Adrenal gland (tissue), 12 donors: ENCODE data around the gene DZIP1L. TPM values are rescaled to one million over a fixed set of nuclear protein-coding genes. Genes with fewer than 3 reads are reported as not detected.

ENCODE experiments used
- DNase-seq, 7 donors: peaks; one replicate each; pipeline ENCODE4 v3.0.0-alpha.2; 2019 to 2020
- H3K27ac ChIP-seq, 5 donors: fragments of 200-600 bp; sonication (generic) in 4 of 5; 1 replicate in 3 of 5; 2 replicates in 2 of 5; pipeline versions ENCODE4 v1.5.1 to v1.8.0; 2016 to 2020; ENCODE audit warnings: mild to moderate bottlenecking in 1 of 5
- H3K27me3 ChIP-seq: fragments of 200-600 bp; 2 replicates; pipeline ENCODE4 v1.8.0; 2021
- H3K36me3 ChIP-seq, 2 donors: fragments of 200-600 bp; replicated peaks in 1 of 2; 1 replicate in 1 of 2; 2 replicates in 1 of 2; pipeline versions ENCODE4 v1.5.1 to v1.8.0; 2018 to 2022
- H3K4me1 ChIP-seq, 2 donors: fragments of 200-600 bp; replicated peaks in 1 of 2; 1 replicate in 1 of 2; 2 replicates in 1 of 2; pipeline versions ENCODE4 v1.5.1 to v1.8.0; 2018 to 2021
- H3K4me3 ChIP-seq, 4 donors: fragments of 200-600 bp; sonication (generic) in 3 of 4; one replicate each; pipeline ENCODE4 v1.5.1; 2016 to 2018
- H3K9me3 ChIP-seq, 3 donors: fragments of 200-600 bp; sonication (generic) in 1 of 3; replicated peaks in 1 of 3; 1 replicate in 2 of 3; 2 replicates in 1 of 3; pipeline versions ENCODE4 v1.5.1 to v1.8.0; 2016 to 2021
- POLR2A ChIP-seq, 2 donors: fragments of 450-650 bp; IDR thresholded peaks; one replicate each; pipeline ENCODE4 v1.6.1; 2017; ENCODE audit warnings: antibody characterized with exemption in 2 of 2, mild to moderate bottlenecking in 2 of 2, moderate library complexity in 1 of 2
- WGBS, 4 donors: extraction: QIAGEN DNeasy Blood & Tissue Kit in 2 of 4; methylation state at CpG; one replicate each; pipeline versions ENCODE4 v1.1.5 to v1.1.7; 2013 to 2017; 5-methylcytosine and 5-hydroxymethylcytosine counted together
- intact Hi-C, 2 donors: fragments of 100-400 bp; cut with DNase I; formaldehyde crosslinking; loops; one replicate each; pipeline versions ENCODE4 v1.14.1 to v1.15.0; 2022 to 2023
- polyA plus RNA-seq, 3 donors: library from polyadenylated mRNA; stranded (reverse); fragments of 200-250 nt in 2 of 3; fragments of 350-450 nt in 1 of 3; fragmentation: Illumina TruSeq in 1 of 3; extraction: RNeasy Lipid Tissue Mini Kit (QIAGEN cat#74804) in 1 of 3; gene quantifications; one replicate each; pipeline ENCODE4 v1.2.3, GENCODE V29; 2013 to 2014
- total RNA-seq, 9 donors: library from RNA; depleted of rRNA in 4 of 9; stranded (reverse); fragments of >200 nt in 4 of 9; fragments of 120-200 nt in 1 of 9; fragmentation: NEBNext Ultra II Directional in 1 of 9; extraction: Animal tissue kit (Norgen Biotek cat#: 25700) in 1 of 9; gene quantifications; one replicate each; pipeline versions ENCODE4 v1.1.0 to v1.2.4, GENCODE V29; 2013 to 2023
- TF ChIP-seq, protein P1 (sequence below), 6 experiments: fragments of 450-650 bp in 4 of 6; fragments of 200-600 bp in 2 of 6; sonication (generic) in 1 of 6; IDR thresholded peaks; 1 replicate in 5 of 6; 2 replicates in 1 of 6; pipeline versions ENCODE4 v1.5.1 to v1.8.0; 2016 to 2021; ENCODE audit warnings: antibody characterized with exemption in 6 of 6, mild to moderate bottlenecking in 2 of 6, moderate library complexity in 1 of 6
- donor health status: healthy with polysubstance abuse.
- donor health status: Bipolar disorder and iron deficiency.
- donor health status: DM: yes; HTN: yes; CAD: no.
- donor health status: DM: no; HTN: no; CAD: no.
- donor health status: DM: no; HTN: no; CAD: no.
- donor health status: DM: yes; HTN: yes; CAD: no.

DZIP1L gene
- total and polyA plus RNA-seq, 12 donors, result 1.2 to 13.7 (median 5.2) TPM

DNA sequence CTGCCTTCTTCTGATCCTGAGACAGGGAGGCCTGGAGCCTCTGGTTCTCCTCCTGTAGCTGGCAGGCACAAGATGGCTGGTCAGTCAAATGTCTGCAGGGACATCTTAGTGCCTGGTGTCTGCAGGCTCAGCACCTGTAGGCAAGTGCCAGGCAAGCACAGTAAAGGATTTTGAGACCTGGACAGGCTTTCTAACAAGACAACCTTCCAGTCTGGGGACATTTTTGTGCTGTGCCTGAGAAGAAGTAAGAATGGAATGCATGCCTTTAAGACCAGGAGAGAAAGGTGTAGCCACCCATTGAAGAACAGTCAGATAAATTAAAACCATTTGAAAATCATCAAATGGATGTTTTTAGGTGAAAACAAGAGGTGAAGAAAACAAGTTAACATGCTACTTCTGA, 31.2 kb downstream of the DZIP1L start:
- no peaks in the 10 kb centered on the region for H3K27me3 ChIP-seq
- TF ChIP-seq, protein P1, sequence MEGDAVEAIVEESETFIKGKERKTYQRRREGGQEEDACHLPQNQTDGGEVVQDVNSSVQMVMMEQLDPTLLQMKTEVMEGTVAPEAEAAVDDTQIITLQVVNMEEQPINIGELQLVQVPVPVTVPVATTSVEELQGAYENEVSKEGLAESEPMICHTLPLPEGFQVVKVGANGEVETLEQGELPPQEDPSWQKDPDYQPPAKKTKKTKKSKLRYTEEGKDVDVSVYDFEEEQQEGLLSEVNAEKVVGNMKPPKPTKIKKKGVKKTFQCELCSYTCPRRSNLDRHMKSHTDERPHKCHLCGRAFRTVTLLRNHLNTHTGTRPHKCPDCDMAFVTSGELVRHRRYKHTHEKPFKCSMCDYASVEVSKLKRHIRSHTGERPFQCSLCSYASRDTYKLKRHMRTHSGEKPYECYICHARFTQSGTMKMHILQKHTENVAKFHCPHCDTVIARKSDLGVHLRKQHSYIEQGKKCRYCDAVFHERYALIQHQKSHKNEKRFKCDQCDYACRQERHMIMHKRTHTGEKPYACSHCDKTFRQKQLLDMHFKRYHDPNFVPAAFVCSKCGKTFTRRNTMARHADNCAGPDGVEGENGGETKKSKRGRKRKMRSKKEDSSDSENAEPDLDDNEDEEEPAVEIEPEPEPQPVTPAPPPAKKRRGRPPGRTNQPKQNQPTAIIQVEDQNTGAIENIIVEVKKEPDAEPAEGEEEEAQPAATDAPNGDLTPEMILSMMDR (IDR thresholded peaks at IDR 0.05), result no peak
- no peak for TF ChIP-seq POLR2A (IDR thresholded peaks at IDR 0.05)
- H3K36me3 ChIP-seq, result peaks cover 0 to 24% of the 10 kb centered on the region in 2 donors
- no peak overlapping the region for H3K27ac ChIP-seq
- no peaks in the 10 kb centered on the region for H3K9me3 ChIP-seq
- no peaks in the 10 kb centered on the region for H3K4me1 ChIP-seq
- DNase-seq, result no peak
- no peak overlapping the region for H3K4me3 ChIP-seq
- intact Hi-C loops, result no loop called here

DNA sequence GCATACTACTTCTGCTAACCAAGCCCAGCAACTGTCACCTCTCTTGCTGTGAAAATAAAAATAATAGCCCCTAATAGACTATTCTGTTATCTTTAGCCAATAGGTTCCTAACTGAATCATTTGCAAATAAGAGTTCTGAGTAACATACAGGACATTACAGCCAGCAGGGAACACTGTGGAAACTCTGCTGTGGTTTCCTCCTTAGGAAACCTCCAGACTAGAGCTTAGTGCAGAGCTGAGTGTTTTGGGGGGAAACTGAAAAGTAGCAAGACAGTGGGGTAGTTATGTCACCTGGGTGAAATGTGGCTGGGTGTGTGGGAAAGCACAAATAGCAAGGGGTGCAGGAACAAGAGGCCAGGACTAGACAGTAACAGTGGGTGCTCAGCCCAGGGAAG, 32.4 kb downstream of the DZIP1L start:
- TF ChIP-seq POLR2A (IDR thresholded peaks at IDR 0.05), result no peak
- TF ChIP-seq, protein P1 (IDR thresholded peaks at IDR 0.05), result no peak
- no peak for DNase-seq
- Histone ChIP-seq H3K27me3 (no peaks in the 10 kb centered on the region), H3K4me3 (no peak overlapping the region), H3K4me1 (no peaks in the 10 kb centered on the region), H3K9me3 (no peaks in the 10 kb centered on the region), H3K27ac (no peak overlapping the region), H3K36me3 (peaks cover 0 to 24% of the 10 kb centered on the region in 2 donors)
- intact Hi-C loops, result no loop called here

DNA sequence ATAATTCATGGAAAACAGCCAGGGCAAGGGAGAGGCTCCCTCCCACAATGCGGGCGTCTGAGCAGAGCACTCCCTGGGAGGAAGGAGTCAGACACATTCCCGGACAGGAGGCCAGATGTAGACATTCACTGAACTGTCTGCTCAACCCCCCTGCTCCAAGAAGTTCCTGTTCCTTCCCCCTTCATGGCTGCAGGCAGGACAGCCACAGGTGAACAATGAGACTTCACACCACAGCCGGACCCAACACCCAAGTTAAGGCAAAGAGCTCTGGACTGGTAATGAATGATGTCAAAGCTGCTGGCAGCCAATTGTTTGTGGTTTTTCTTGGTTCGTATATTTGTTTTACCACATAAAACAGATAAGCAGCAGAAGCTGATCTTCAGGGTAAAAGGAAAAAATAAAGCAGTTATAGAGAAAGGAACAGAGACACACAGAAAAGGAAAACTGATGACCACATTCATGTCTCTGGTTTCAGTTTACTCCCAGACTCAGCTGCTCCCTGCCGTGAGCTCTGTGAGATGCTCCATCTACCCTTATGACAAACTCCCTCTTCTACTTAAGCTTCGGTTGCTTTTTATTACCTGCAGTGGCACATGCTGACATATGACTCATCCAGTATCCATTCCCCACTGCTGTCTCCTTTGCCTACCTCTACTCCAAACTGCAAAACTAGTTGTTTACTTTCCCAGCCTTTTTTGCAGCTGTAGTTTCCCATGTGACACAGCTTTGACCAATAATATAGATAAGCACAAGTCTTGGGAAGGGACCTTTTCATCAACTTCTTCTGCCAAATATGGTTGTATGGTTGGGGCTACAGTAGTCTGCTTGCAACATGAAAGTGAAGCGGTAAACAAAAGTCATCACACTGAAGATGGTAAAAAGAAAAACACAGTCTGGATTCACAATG, 33.1 kb downstream of the DZIP1L start:
- H3K4me3 ChIP-seq, result no peak overlapping the region
- H3K27ac ChIP-seq, result no peak overlapping the region
- intact Hi-C loops, result no loop called here
- no peak for DNase-seq
- TF ChIP-seq POLR2A (IDR thresholded peaks at IDR 0.05), result no peak
- TF ChIP-seq, protein P1 (IDR thresholded peaks at IDR 0.05), result no peak
- no peaks in the 10 kb centered on the region for H3K4me1 ChIP-seq
- H3K27me3 ChIP-seq, result no peaks in the 10 kb centered on the region
- 66 to 74% (median 72%) methylated on average over 5 to 8 of the region's 8 CpGs for WGBS, 4 donors
- H3K36me3 ChIP-seq, result peaks cover 0 to 24% of the 10 kb centered on the region in 2 donors
- no peaks in the 10 kb centered on the region for H3K9me3 ChIP-seq

DNA sequence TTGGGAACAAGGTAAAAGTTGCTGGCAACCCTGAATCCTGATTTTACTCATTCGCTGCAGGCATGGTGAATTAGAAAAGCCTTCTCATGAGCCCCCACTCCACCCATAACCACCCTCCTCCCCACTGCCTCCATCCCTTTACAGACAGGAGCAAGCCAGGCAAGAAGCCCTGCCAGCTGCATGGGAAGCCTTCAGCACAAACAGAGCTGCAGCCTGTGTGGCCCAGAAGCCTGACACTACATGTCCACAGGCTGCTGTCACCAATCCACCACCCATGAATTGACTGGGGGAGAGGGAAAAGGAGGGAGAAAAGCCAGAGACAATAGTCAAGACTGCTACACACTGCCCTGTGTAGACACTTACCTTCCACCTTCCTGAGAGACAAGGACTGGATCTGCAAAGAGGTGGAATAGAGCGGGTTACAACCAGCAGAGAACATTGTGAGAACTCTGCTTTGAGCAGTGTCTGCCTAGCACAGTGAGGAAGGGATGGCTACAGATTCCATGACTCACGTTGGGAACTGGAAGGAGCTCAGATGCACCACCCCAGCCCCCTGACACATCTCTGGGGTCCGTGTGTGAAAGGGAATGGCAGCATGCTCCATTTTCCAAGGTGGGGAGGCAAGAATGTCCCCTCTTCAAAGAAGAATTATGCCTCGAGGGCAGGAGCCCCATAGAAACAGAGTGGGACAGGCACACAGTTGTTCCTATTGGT, 33.9 kb downstream of the DZIP1L start:
- 77 to 94% (median 80%) methylated on average over 5 of the region's 5 CpGs for WGBS, 4 donors
- no peaks in the 10 kb centered on the region for H3K4me1 ChIP-seq
- H3K4me3 ChIP-seq, result no peak overlapping the region
- no peak for TF ChIP-seq POLR2A (IDR thresholded peaks at IDR 0.05)
- TF ChIP-seq, protein P1 (IDR thresholded peaks at IDR 0.05), result no peak
- H3K9me3 ChIP-seq, result no peaks in the 10 kb centered on the region
- H3K36me3 ChIP-seq, result peaks cover 0 to 22% of the 10 kb centered on the region in 2 donors
- no peak overlapping the region for H3K27ac ChIP-seq
- DNase-seq, result no peak
- no peaks in the 10 kb centered on the region for H3K27me3 ChIP-seq
- intact Hi-C loops, result no loop called here
